SJSA1 (cell line): ENCODE results near the gene RBM38. TPM values are rescaled to one million over a fixed set of nuclear protein-coding genes. Genes with fewer than 3 reads are reported as not detected.

Source experiments
- DNase-seq, 2 experiments: peaks; one replicate each; pipeline ENCODE4 v3.0.0-alpha.2; 2015 to 2020; ENCODE audit warnings: low spot score in 2 of 2, low read depth in 1 of 2
- H3K27ac ChIP-seq: fragments of 250-450 bp; sonication (Bioruptor Pico); 2 replicates; pipeline ENCODE4 v1.5.1; 2020; ENCODE audit warnings: mild to moderate bottlenecking, moderate library complexity
- H3K27me3 ChIP-seq: fragments of 250-450 bp; sonication (Bioruptor Pico); replicated peaks from 2 replicates; pipeline ENCODE4 v1.5.1; 2020; ENCODE audit warnings: mild to moderate bottlenecking, moderate library complexity
- H3K36me3 ChIP-seq: fragments of 250-450 bp; sonication (Bioruptor Pico); 2 replicates; pipeline ENCODE4 v1.5.1; 2020; ENCODE audit warnings: mild to moderate bottlenecking
- H3K4me1 ChIP-seq: fragments of 250-450 bp; sonication (Bioruptor Pico); replicated peaks from 2 replicates; pipeline ENCODE4 v1.6.1; 2021; ENCODE audit warnings: mild to moderate bottlenecking
- H3K4me3 ChIP-seq: fragments of 250-450 bp; sonication (Bioruptor Pico); 2 replicates; pipeline ENCODE4 v1.5.1; 2020; ENCODE audit warnings: mild to moderate bottlenecking
- H3K9me3 ChIP-seq: fragments of 250-450 bp; sonication (Bioruptor Pico); replicated peaks from 2 replicates; pipeline ENCODE4 v1.5.1; 2020; ENCODE audit warnings: mild to moderate bottlenecking
- total RNA-seq: library from RNA; depleted of rRNA; stranded (reverse); fragments of >200 nt; shearing (Covaris generic); gene quantifications from 2 replicates; pipeline ENCODE4 v1.2.3, GENCODE V29; 2014

The RBM38 gene
- total RNA-seq, 1 experiment from 2014 or later, result 20.8 TPM

DNA sequence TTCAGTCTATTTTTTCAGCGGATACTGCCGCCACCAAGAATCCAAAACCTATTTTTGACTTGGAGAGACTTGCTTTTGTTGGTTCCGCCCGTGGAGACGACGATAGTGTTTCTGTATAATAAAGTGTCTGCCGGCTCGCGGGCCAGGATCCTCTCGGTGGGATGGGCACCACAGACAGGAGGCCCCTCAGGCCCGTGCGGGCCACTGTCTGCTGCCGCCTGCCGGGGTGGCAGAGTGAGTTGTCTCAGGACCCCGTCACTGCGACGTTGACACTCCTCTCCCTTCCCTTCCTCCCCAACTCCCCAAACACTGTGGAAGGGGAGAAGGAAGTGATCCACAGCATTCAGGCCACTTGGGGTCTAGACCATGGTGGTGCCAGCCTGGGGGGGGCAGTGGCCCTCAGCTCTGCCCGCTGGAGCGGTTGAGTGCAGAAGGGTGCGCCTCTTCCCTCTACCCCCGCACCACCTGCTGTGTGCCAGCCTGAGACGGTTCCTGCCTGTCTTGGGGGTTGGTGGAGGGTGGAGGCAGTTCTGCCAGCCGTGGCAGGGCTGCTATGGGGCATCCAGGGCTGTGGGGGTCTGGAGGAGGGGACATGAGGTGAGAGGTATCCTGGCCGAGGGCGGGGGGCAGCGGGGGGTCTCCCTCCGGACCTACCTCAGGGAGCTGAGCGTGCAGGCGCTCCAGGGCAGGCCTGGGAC is 17.5 kb downstream of the RBM38 start:
- Histone ChIP-seq H3K27me3 (no peaks in the 10 kb centered on the region), H3K9me3 (no peaks in the 10 kb centered on the region), H3K4me3 (no peak overlapping the region), H3K27ac (no peak overlapping the region), H3K36me3 (peaks cover 34% of the 10 kb centered on the region), H3K4me1 (no peaks in the 10 kb centered on the region)
- no peak for DNase-seq

GRCh38 chr20:57409316-57409671 is 18.1 kb downstream of the RBM38 start:
- Histone ChIP-seq H3K4me1 (no peaks in the 10 kb centered on the region), H3K9me3 (no peaks in the 10 kb centered on the region), H3K27me3 (no peaks in the 10 kb centered on the region), H3K36me3 (peaks cover 28% of the 10 kb centered on the region), H3K27ac (no peak overlapping the region), H3K4me3 (no peak overlapping the region)
- no peak for DNase-seq

- DNase-seq, result no peak
- peaks cover 24% of the 10 kb centered on the region for H3K36me3 ChIP-seq
- no peak overlapping the region for H3K4me3 ChIP-seq
- no peaks in the 10 kb centered on the region for H3K27me3 ChIP-seq
- no peaks in the 10 kb centered on the region for H3K9me3 ChIP-seq
- no peak overlapping the region for H3K27ac ChIP-seq
- H3K4me1 ChIP-seq, result peaks cover 3% of the 10 kb centered on the region
These were observed 18.6 kb downstream of the RBM38 start for GRCh38 chr20:57409672-57410397.

DNA sequence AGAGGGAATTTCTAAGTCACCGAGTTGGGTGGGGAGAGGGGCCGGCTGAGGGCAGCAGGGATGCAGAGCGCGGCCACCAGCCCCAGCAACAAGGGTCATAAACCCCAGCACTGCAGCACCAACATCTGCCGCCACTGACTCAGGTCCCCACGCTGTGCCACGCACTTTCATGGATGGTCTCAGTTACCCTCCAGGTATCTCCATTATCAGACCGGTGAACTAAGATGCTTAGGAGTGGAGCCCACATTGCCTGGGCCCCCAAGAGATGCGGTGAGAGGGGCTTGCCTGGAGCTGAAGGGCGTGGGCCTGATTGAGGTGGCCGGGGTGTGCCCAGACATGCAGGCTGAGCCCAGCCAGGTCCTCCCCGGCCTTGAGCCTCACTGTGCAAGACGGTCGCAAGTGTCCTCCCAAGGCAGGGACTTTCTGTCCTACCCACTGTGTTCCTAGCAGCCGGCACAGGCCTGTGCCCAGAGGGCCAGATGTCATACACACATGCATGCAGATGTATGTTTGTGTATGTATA is 19.3 kb downstream of the RBM38 start:
- no peak for DNase-seq
- Histone ChIP-seq H3K27ac (no peak overlapping the region), H3K9me3 (no peaks in the 10 kb centered on the region), H3K27me3 (no peaks in the 10 kb centered on the region), H3K4me1 (peaks cover 8% of the 10 kb centered on the region), H3K36me3 (peaks cover 24% of the 10 kb centered on the region), H3K4me3 (no peak overlapping the region)

DNA sequence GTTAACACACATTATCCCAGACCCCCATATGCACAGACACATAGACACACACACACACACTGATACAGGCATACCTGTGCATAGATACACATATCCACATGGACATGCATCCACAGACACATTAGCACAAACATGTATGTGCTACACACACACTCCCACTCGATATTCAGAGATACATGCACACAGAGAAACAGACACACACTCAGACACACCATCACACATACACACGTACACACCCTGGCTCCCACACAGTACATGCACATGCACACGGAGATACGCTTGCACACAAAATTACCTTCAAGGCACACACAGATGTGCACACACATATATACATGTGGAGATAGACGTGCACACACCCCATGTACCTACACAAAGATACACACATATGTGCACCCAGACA is 19.7 kb downstream of the RBM38 start:
- Histone ChIP-seq H3K36me3 (peaks cover 23% of the 10 kb centered on the region), H3K27ac (no peak overlapping the region), H3K9me3 (no peaks in the 10 kb centered on the region), H3K27me3 (no peaks in the 10 kb centered on the region), H3K4me1 (peaks cover 8% of the 10 kb centered on the region), H3K4me3 (no peak overlapping the region)
- no peak for DNase-seq

GRCh38 chr20:57411406-57412283 is 20.4 kb downstream of the RBM38 start:
- Histone ChIP-seq H3K27ac (no peak overlapping the region), H3K36me3 (peaks cover 17% of the 10 kb centered on the region), H3K27me3 (no peaks in the 10 kb centered on the region), H3K4me3 (no peak overlapping the region), H3K9me3 (no peaks in the 10 kb centered on the region), H3K4me1 (peaks cover 8% of the 10 kb centered on the region)
- no peak for DNase-seq

- Histone ChIP-seq H3K4me3 (no peak overlapping the region), H3K27ac (no peak overlapping the region), H3K9me3 (no peaks in the 10 kb centered on the region), H3K36me3 (peaks cover 14% of the 10 kb centered on the region), H3K4me1 (peaks cover 8% of the 10 kb centered on the region), H3K27me3 (no peaks in the 10 kb centered on the region)
- no peak for DNase-seq
These were observed 21.3 kb downstream of the RBM38 start for GRCh38 chr20:57412347-57413029.

DNA sequence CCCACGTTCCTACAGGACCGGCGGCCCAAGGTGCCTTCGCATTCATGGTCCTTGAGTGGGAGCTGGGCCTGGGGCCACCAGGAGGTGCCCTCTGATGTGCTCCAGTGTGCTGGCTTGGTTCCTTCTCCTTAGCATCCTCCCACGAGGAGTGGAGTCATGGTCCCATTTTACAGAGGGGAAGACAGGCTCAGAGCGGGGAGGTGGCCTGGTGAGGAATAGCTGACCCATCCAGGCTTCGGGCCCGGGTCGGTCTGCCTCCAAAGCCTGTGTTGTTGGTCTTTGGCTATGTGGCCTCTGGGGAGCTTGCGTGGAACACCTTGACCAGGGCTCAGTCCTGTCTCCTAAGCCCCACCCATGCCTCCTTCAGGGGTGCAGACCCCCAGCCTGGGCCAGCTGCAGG is 22.8 kb downstream of the RBM38 start:
- H3K9me3 ChIP-seq, result no peaks in the 10 kb centered on the region
- H3K4me1 ChIP-seq, result peaks cover 8% of the 10 kb centered on the region
- H3K27me3 ChIP-seq, result 0 out of 2 replicates have a peak, but pooled peaks cover 3% of the 10 kb centered on the region
- H3K27ac ChIP-seq, result no peak overlapping the region
- DNase-seq, result no peak
- H3K36me3 ChIP-seq, result no peaks in the 10 kb centered on the region
- no peak overlapping the region for H3K4me3 ChIP-seq

GRCh38 chr20:57414867-57415592 is 23.8 kb downstream of the RBM38 start:
- no peak overlapping the region for H3K27ac ChIP-seq
- peak; percentile 45 to 76 for DNase-seq
- no peaks in the 10 kb centered on the region for H3K9me3 ChIP-seq
- 0 out of 2 replicates have a peak, but pooled peaks cover 5% of the 10 kb centered on the region for H3K27me3 ChIP-seq
- H3K4me1 ChIP-seq, result peaks cover 8% of the 10 kb centered on the region
- no peak overlapping the region for H3K4me3 ChIP-seq
- no peaks in the 10 kb centered on the region for H3K36me3 ChIP-seq

GRCh38 chr20:57415771-57416170 is 24.6 kb downstream of the RBM38 start:
- no peak overlapping the region for H3K4me3 ChIP-seq
- H3K4me1 ChIP-seq, result peaks cover 8% of the 10 kb centered on the region
- no peaks in the 10 kb centered on the region for H3K9me3 ChIP-seq
- no peaks in the 10 kb centered on the region for H3K36me3 ChIP-seq
- H3K27me3 ChIP-seq, result 0 out of 2 replicates have a peak, but pooled peaks cover 5% of the 10 kb centered on the region
- no peak overlapping the region for H3K27ac ChIP-seq
- DNase-seq, result no peak

- Histone ChIP-seq H3K36me3 (no peaks in the 10 kb centered on the region), H3K4me3 (no peak overlapping the region), H3K27me3 (0 out of 2 replicates have a peak, but pooled peaks cover 5% of the 10 kb centered on the region), H3K4me1 (peaks cover 8% of the 10 kb centered on the region), H3K27ac (no peak overlapping the region), H3K9me3 (no peaks in the 10 kb centered on the region)
- no peak for DNase-seq
These were observed 25.3 kb downstream of the RBM38 start for GRCh38 chr20:57416296-57417022.

DNA sequence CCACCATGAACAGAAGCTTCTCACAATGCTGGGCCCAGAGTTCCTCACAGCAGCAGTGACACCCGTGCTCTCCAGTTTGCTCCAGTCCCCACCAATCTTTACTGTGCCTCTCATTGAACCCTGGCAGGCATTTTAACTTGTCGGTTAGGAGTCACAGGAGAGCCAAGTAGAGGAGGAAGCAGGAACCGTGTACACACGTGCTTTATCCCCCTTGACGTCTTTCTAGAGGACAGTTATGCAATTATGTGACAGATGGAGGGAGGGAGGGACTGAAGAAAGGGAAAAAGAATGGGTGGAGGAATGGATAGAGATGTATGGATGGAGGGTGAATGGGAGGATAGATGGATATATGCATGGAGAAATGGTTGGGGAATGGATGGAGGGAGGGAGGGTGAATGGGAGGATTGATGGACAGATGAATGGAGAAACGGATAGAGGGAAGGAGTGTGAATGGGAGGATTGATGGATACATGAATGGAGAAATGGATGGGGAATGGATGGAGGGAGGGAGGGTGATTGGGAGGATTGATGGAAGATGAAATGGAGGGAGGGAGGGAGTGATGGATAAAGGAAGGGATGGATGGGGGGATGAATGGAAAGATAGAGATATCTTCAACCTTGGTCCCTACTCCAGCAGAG is 26.0 kb downstream of the RBM38 start:
- DNase-seq, result no peak
- H3K9me3 ChIP-seq, result no peaks in the 10 kb centered on the region
- H3K27me3 ChIP-seq, result 0 out of 2 replicates have a peak, but pooled peaks cover 5% of the 10 kb centered on the region
- H3K4me3 ChIP-seq, result no peak overlapping the region
- H3K4me1 ChIP-seq, result peaks cover 8% of the 10 kb centered on the region
- no peaks in the 10 kb centered on the region for H3K36me3 ChIP-seq
- no peak overlapping the region for H3K27ac ChIP-seq
